HG03280 (cell line): Measurements from ENCODE around the gene MAIP1.

Source experiments
- ATAC-seq: cut with Tn5 transposase; IDR thresholded peaks from one replicate; pipeline ENCODE4 v1.9.1; 2021; ENCODE audit warnings: mild to moderate bottlenecking, moderate library complexity; ENCODE audit not compliant: unreplicated experiment

The MAIP1 gene

DNA sequence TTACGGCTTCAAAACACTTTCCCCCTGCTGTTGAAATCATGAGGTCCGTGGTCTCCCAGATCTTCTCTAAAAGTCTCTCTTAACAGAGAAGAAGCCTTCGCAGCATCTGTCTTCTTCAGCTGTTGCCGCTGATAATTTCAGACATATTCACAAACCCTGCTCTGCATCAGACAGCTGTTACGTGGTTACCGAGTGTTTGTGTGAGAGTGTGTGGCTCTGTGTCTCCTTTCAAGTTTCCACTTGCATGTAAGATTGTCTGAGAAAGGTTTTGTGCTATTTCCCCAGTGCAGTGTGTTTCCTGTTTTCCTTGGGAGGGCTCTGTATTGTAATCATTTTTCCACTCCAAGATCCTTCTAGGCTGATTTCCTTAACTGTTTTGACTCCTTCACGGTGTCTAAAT is 32.8 kb downstream of the MAIP1 start:
- no peak for ATAC-seq

DNA sequence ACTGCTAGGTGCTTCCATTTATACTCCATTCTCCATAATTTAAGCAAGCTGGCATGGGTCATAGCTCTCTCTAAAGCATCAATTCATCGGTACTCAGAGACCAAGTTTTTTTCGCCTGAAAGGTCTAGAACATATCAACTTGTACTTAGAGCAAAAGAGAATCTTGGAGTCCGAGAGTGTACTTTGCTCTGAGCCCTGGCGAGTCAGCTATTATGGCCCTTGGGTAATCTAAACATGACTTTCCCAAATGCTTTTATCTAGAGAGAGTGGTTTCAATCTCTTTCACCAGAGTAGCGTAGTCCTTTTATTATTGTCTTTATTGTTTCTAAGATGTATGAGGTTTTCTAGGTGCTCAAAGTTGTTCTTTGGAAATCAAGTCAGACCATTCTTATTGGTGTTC is 34.4 kb downstream of the MAIP1 start:
- no peak for ATAC-seq

DNA sequence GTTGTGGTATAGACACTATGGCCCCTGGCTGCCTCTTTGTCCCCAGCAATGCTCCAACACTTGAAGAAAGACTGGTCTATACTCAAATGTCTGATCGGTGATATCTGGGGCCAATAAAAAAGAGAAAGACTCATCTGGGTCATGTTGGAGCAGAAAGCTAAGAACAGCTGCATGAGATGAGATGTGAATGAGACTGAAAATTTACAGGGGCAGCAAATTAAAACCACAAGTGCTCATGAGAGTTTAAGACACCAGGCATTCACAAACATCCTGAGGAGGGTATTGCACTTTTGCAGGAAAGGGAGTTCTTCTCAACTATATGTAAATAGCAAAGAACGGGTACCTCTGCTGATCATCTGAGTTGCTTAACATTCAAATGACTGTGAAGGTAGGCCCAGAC is 36.3 kb downstream of the MAIP1 start:
- no peak for ATAC-seq

DNA sequence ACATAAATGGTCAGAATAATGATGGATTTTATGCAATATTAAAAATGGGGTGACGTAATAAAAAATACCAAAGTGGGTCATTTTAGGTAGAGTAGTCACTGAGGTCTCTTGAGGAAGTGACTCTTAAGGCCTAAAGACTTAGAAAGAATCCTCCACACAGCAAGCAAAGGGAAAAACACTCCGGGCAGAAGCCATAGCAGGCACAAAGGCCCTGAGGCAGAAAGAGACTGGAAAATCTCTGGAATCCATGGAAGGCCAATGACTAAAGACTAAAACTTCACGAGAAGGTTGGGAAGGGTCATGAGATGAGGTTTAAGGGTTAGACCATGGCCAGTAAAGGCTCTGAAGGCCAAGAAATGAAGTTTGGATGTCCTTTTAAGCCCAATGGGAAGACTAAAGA is 36.9 kb downstream of the MAIP1 start:
- no peak for ATAC-seq

DNA sequence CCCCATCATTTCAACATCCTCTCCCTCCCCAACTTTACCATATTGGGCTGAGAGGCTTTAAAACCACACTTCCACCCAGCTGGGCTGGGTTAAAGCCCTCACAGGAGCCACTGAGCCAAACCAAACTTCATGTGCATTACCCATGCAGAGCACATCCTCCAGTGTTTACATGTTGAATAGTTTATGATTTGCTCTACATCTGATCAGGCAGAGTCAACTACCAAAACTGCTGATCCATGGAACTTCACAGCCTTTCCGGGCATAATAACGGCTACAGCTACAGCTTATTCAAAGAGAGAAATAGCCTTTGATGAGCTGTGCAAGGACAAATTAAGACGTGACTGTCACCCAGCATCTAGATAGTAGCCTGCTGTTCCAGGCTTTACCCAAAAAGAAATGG is 39.0 kb downstream of the MAIP1 start:
- no peak for ATAC-seq

- ATAC-seq, result no peak
Measured at GRCh38 chr2:199994896-199995295, 39.5 kb downstream of the MAIP1 start.

GRCh38 chr2:199997296-199997695 is 41.9 kb downstream of the MAIP1 start:
- ATAC-seq, result no peak

GRCh38 chr2:199999166-199999565 is 43.8 kb downstream of the MAIP1 start:
- no peak for ATAC-seq

- no peak for ATAC-seq
Measured at GRCh38 chr2:200000444-200001163, 45.2 kb downstream of the MAIP1 start.

DNA sequence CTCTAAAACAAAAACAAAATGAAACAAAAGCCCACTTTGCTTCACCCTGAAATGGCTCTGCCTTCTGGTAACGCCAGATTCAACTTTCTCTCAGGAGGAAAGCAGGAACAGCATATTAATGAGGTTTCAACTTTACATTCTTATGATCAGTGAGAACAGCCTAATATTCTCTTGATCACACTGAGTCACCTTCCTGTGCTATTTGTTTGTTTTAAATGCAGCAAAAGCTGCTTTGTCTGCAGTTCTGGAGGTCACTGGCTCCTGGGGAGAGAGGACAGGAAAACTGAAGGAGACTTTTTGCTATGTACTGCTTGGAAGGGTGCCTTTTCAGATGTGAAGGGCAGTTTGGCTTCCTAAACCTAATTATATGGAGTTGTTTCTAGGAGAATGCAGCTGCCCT is 48.1 kb downstream of the MAIP1 start:
- ATAC-seq, result no peak

DNA sequence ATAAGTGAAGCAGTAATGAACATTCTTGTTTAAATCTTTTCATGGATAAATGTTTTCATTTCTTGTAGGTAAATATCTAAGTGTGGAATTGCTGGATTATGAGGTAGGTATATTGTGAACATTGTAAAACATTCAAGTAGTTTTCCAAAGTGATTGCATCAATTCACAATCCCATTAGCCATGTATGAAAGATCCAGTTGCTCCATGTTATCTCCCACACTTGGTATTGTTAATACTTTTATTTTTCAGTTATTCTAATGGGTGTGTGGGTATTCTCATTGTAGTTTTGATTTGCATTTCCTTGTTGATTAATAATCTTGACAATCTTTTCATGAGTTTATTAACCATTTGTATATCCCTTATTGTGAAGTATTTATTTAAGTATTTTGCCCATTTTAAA is 50.3 kb downstream of the MAIP1 start:
- no peak for ATAC-seq

- no peak for ATAC-seq
Measured at GRCh38 chr2:200007306-200007705, 51.9 kb downstream of the MAIP1 start.

- ATAC-seq, result no peak
Measured at GRCh38 chr2:200012401-200012800, 57.0 kb downstream of the MAIP1 start.
